ENCODE measurements around the gene MCUR1. TPM values are rescaled to one million over a fixed set of nuclear protein-coding genes. Genes with fewer than 3 reads are reported as not detected.

The MCUR1 gene
- total and polyA plus RNA-seq, 9 of the 15 experiments (the other 6 are each of a cell fraction or from before 2014, with no cell fraction given) = 5.1 to 60.2 (median 41.4) TPM

DNA sequence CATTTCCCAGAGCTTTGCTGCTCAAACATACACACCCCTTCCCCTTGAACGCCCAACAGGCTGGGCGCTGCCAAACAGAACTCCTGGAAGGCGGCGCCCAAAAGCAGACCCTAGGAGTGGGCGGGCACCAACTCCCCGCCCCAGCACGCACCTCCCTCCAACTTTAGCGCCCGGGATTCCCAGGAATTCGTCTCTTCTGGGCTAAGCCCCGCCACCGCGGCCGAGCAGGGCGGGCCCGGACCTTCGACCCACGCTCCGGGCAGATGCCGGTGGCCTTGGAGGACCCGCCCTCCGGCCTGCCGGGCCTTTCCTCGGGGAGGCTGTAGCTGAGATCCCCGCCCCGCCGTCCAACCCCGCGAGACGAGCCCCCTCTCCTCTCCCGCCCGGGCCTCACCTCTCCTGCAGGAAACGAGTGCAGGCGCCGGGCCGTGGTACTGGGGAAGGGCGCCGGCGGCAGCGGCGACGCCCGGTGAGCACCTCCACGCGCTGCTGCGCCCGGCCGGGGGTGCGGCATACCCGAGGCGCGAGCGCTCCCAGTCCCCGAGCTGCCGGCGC, 659 bp downstream of the MCUR1 start (continued):
- TF ChIP-seq RBFOX2 (IDR thresholded peaks at IDR 0.05; ENCODE audit: low read depth, low read length) (no peak), TBL1XR1 (IDR thresholded peaks at IDR 0.05; ENCODE audit: low read length in 2 of 2) (no peak), RAD51 (IDR thresholded peaks at IDR 0.05; ENCODE audit: borderline replicate concordance, low read depth) (no peak), ZNF134 (CRISPR knock-in tag; conservative IDR thresholded peaks at IDR 0.05) (no peak), KLF13 (tag; IDR thresholded peaks at IDR 0.05; ENCODE audit: borderline replicate concordance, low read depth) (peak; percentile 12; the same call in 1 of the 2 replicates), SRF (CRISPR knock-in tag; IDR thresholded peaks at IDR 0.05) (no peak), RBBP5 (IDR thresholded peaks at IDR 0.05; ENCODE audit: borderline replicate concordance, insufficient read depth, low read length, poor library complexity, severe bottlenecking) (peak; percentile 96), ZNF239 (CRISPR knock-in tag; IDR thresholded peaks at IDR 0.05) (no peak; the same call in 1 of the 2 replicates), TBP (optimal IDR thresholded peaks at IDR 0.05; ENCODE audit: low read depth, low read length) (no peak), SP2 (IDR thresholded peaks at IDR 0.05; ENCODE audit: extremely low read depth, low read depth, low read length, poor library complexity, severe bottlenecking) (no peak), MTA3 (IDR thresholded peaks at IDR 0.05; ENCODE audit: borderline replicate concordance) (no peak; the same call in 1 of the 2 replicates), SIN3A (IDR thresholded peaks at IDR 0.05; ENCODE audit: borderline replicate concordance in 2 of 2, control insufficient read depth in 1 of 2, low read depth in 2 of 2, low read length in 2 of 2) (peak; percentile 64 to 76; a peak in 2 of 4 replicates), ZSCAN29 (IDR thresholded peaks at IDR 0.05) (no peak)
- TF ChIP-seq, protein P1, sequence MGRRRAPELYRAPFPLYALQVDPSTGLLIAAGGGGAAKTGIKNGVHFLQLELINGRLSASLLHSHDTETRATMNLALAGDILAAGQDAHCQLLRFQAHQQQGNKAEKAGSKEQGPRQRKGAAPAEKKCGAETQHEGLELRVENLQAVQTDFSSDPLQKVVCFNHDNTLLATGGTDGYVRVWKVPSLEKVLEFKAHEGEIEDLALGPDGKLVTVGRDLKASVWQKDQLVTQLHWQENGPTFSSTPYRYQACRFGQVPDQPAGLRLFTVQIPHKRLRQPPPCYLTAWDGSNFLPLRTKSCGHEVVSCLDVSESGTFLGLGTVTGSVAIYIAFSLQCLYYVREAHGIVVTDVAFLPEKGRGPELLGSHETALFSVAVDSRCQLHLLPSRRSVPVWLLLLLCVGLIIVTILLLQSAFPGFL (CRISPR knock-in tag; IDR thresholded peaks at IDR 0.05) = no peak
- TF ChIP-seq, protein P2, sequence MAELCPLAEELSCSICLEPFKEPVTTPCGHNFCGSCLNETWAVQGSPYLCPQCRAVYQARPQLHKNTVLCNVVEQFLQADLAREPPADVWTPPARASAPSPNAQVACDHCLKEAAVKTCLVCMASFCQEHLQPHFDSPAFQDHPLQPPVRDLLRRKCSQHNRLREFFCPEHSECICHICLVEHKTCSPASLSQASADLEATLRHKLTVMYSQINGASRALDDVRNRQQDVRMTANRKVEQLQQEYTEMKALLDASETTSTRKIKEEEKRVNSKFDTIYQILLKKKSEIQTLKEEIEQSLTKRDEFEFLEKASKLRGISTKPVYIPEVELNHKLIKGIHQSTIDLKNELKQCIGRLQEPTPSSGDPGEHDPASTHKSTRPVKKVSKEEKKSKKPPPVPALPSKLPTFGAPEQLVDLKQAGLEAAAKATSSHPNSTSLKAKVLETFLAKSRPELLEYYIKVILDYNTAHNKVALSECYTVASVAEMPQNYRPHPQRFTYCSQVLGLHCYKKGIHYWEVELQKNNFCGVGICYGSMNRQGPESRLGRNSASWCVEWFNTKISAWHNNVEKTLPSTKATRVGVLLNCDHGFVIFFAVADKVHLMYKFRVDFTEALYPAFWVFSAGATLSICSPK (IDR thresholded peaks at IDR 0.05; ENCODE audit: borderline replicate concordance) = 0 out of 2 replicates have a peak, but pooled peaks have one; percentile 65
- TF ChIP-seq, protein P3, sequence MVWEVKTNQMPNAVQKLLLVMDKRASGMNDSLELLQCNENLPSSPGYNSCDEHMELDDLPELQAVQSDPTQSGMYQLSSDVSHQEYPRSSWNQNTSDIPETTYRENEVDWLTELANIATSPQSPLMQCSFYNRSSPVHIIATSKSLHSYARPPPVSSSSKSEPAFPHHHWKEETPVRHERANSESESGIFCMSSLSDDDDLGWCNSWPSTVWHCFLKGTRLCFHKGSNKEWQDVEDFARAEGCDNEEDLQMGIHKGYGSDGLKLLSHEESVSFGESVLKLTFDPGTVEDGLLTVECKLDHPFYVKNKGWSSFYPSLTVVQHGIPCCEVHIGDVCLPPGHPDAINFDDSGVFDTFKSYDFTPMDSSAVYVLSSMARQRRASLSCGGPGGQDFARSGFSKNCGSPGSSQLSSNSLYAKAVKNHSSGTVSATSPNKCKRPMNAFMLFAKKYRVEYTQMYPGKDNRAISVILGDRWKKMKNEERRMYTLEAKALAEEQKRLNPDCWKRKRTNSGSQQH (CRISPR knock-in tag; IDR thresholded peaks at IDR 0.05) = no peak
- TF ChIP-seq, protein P4, sequence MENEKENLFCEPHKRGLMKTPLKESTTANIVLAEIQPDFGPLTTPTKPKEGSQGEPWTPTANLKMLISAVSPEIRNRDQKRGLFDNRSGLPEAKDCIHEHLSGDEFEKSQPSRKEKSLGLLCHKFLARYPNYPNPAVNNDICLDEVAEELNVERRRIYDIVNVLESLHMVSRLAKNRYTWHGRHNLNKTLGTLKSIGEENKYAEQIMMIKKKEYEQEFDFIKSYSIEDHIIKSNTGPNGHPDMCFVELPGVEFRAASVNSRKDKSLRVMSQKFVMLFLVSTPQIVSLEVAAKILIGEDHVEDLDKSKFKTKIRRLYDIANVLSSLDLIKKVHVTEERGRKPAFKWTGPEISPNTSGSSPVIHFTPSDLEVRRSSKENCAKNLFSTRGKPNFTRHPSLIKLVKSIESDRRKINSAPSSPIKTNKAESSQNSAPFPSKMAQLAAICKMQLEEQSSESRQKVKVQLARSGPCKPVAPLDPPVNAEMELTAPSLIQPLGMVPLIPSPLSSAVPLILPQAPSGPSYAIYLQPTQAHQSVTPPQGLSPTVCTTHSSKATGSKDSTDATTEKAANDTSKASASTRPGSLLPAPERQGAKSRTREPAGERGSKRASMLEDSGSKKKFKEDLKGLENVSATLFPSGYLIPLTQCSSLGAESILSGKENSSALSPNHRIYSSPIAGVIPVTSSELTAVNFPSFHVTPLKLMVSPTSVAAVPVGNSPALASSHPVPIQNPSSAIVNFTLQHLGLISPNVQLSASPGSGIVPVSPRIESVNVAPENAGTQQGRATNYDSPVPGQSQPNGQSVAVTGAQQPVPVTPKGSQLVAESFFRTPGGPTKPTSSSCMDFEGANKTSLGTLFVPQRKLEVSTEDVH (IDR thresholded peaks at IDR 0.05; ENCODE audit: low read depth, partially characterized antibody) = no peak
- TF ChIP-seq, protein P5, sequence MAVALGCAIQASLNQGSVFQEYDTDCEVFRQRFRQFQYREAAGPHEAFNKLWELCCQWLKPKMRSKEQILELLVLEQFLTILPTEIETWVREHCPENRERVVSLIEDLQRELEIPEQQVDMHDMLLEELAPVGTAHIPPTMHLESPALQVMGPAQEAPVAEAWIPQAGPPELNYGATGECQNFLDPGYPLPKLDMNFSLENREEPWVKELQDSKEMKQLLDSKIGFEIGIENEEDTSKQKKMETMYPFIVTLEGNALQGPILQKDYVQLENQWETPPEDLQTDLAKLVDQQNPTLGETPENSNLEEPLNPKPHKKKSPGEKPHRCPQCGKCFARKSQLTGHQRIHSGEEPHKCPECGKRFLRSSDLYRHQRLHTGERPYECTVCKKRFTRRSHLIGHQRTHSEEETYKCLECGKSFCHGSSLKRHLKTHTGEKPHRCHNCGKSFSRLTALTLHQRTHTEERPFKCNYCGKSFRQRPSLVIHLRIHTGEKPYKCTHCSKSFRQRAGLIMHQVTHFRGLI (CRISPR knock-in tag; IDR thresholded peaks at IDR 0.05) = peak; percentile 83; the same call in 1 of the 2 replicates

All from K562 (cell line).